Fibroblast of lung (primary cell): ENCODE results near the gene TPM4. TPM values are rescaled to one million over a fixed set of nuclear protein-coding genes. Genes with fewer than 3 reads are reported as not detected.
"Not testable (repeated sequence)": the region's sequence is repeated elsewhere in the genome, so short reads cannot be mapped to it uniquely, and the experiment has no call there.

Experiments
- DNase-seq, 2 donors: peaks; one replicate each; pipeline versions ENCODE4 v3.0.0 to v3.0.0-alpha.2; 2010; ENCODE audit warnings: low read depth in 2 of 2
- H2AFZ ChIP-seq: 2 replicates; pipeline ENCODE4 v1.5.1; 2012; ENCODE audit warnings: low read length, control low read depth, inconsistent platforms
- H3K27ac ChIP-seq: 2 replicates; pipeline ENCODE4 v1.5.1; 2011; ENCODE audit warnings: low read length, control low read depth; ENCODE audit not compliant: insufficient read depth
- H3K27me3 ChIP-seq: 2 replicates; pipeline ENCODE4 v1.5.1; 2011; ENCODE audit warnings: mild to moderate bottlenecking, low read length; ENCODE audit not compliant: control insufficient read depth, insufficient read depth
- H3K36me3 ChIP-seq: 2 replicates; pipeline ENCODE4 v1.5.1; 2011; ENCODE audit warnings: low read length; ENCODE audit not compliant: control insufficient read depth, insufficient read depth
- H3K4me1 ChIP-seq: 2 replicates; pipeline ENCODE4 v1.5.1; 2011; ENCODE audit warnings: low read length; ENCODE audit not compliant: control insufficient read depth, insufficient read depth; ENCODE audit errors: extremely low read depth
- H3K4me2 ChIP-seq: 2 replicates; pipeline ENCODE4 v1.5.1; 2011; ENCODE audit warnings: low read length, control low read depth; ENCODE audit not compliant: insufficient read depth; ENCODE audit errors: extremely low read depth
- H3K4me3 ChIP-seq, 4 experiments: fragments of 200-600 bp in 1 of 4; sonication (generic) in 1 of 4; replicated peaks in 1 of 4; 2 replicates each; pipeline ENCODE4 v1.5.1; 2011 to 2016; ENCODE audit warnings: low read length in 4 of 4, low read depth in 3 of 4, mild to moderate bottlenecking in 3 of 4, control low read depth in 2 of 4, inconsistent platforms in 1 of 4, mixed read lengths in 1 of 4; ENCODE audit not compliant: insufficient read depth in 1 of 4; ENCODE audit errors: control extremely low read depth in 1 of 4
- H3K79me2 ChIP-seq: 2 replicates; pipeline ENCODE4 v1.5.1; 2012; ENCODE audit warnings: mild to moderate bottlenecking, low read length, inconsistent platforms; ENCODE audit not compliant: control insufficient read depth, insufficient read depth
- H3K9ac ChIP-seq: 2 replicates; pipeline ENCODE4 v1.5.1; 2011; ENCODE audit warnings: mild to moderate bottlenecking, low read length, control low read depth; ENCODE audit not compliant: insufficient read depth
- H3K9me3 ChIP-seq: 2 replicates; pipeline ENCODE4 v1.5.1; 2012; ENCODE audit warnings: low read depth, low read length; ENCODE audit not compliant: control insufficient read depth, insufficient read depth
- H4K20me1 ChIP-seq: 2 replicates; pipeline ENCODE4 v1.5.1; 2011; ENCODE audit warnings: low read length; ENCODE audit not compliant: control insufficient read depth, insufficient read depth; ENCODE audit errors: extremely low read depth
- EZH2 ChIP-seq: IDR thresholded peaks from 2 replicates; pipeline ENCODE4 v1.5.1; 2012; ENCODE audit warnings: low read length, control low read depth, mild to moderate bottlenecking; ENCODE audit errors: missing control alignments
- polyA minus RNA-seq: library from RNA; depleted of rRNA, polyadenylated mRNA; stranded (reverse); fragments of >200 nt; gene quantifications from 2 replicates; pipeline ENCODE4 v1.2.3, GENCODE V29; 2011; ENCODE audit warnings: low replicate concordance
- polyA plus RNA-seq, 2 donors: library from polyadenylated mRNA; depleted of rRNA in 1 of 2; stranded (reverse) in 1 of 2; unstranded in 1 of 2; fragments of >200 nt; gene quantifications; 2 replicates each; pipeline ENCODE4 v1.2.1, GENCODE V29; 2011 to 2012; ENCODE audit warnings: missing spikeins in 1 of 2
- total RNA-seq: library from RNA; depleted of rRNA; stranded (reverse); fragments of >200 nt; gene quantifications from 2 replicates; pipeline ENCODE4 v1.2.1, GENCODE V29; 2014
- TF ChIP-seq, protein P1 (sequence below), 2 donors: IDR thresholded peaks in 1 of 2; conservative IDR thresholded peaks in 1 of 2; 1 replicate in 1 of 2; 2 replicates in 1 of 2; pipeline ENCODE4 v1.5.1; 2011 to 2012; ENCODE audit warnings: low read length in 2 of 2, control low read depth in 1 of 2, inconsistent platforms in 1 of 2, low read depth in 1 of 2, mild to moderate bottlenecking in 1 of 2

The TPM4 gene
- total RNA-seq (720 and 822 TPM in 2 replicates), polyA plus RNA-seq (1,637 and 2,577 TPM in 2 replicates), polyA minus RNA-seq (192 and 286 TPM in 2 replicates)
- 1,306 and 1,822 TPM in 2 replicates for polyA plus RNA-seq (2012)

DNA sequence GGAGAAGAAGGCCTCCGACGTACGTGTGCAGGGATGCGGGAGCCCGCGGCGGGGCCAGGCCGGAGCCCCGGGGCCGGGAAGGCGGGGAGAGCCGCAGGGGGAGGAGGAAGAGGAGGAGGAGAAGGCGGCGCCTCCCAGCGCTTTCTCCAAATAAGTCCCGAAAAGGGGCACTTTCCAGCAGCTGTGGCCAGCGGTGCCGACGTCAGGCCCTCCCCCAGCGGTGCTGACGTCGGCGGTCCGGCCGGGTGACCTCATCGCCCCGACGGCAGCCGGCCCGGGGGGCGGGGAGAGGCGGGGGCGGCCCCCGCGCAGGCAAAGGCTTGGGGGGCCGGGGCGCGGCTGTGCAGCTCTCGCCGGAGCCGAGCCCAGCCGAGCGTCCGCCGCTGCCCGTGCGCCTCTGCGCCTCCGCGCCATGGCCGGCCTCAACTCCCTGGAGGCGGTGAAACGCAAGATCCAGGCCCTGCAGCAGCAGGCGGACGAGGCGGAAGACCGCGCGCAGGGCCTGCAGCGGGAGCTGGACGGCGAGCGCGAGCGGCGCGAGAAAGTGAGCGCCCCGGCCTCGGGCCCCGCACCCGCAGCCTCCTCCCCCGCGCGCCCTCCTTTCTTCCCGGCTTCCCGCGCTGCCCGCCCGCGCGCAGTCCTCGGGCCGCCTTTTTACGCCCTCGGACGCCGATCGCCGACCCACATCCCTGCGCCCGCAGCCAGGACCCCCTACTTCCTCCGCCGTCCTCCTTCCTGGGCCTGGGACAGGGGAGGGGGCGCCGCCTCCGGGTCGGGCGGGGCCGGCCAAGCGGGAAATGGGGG, at the start of gene TPM4:
TSS of gene TPM4 (plus strand) at position 342 of the 804 bp plus-strand sequence. CDS start at position 413, 71 bp downstream.
- Histone ChIP-seq H3K9me3 (no peaks in the 10 kb centered on the region), H3K79me2 (peaks cover 52% of the 10 kb centered on the region), H3K4me1 (peaks cover 12% of the 10 kb centered on the region), H3K27ac (peak within 1 kb of the TSS; percentile 98), H3K36me3 (peaks cover 12% of the 10 kb centered on the region), H3K9ac (peak within 1 kb of the TSS; percentile 96), H2AFZ (no peak within 1 kb of the TSS), H4K20me1 (peaks cover 2% of the 10 kb centered on the region), H3K4me3 (peak within 1 kb of the TSS; percentile 70 to 98 (median 94)), H3K27me3 (no peaks in the 10 kb centered on the region), H3K4me2 (peak within 1 kb of the TSS; percentile 89)
- TF ChIP-seq, protein P1, sequence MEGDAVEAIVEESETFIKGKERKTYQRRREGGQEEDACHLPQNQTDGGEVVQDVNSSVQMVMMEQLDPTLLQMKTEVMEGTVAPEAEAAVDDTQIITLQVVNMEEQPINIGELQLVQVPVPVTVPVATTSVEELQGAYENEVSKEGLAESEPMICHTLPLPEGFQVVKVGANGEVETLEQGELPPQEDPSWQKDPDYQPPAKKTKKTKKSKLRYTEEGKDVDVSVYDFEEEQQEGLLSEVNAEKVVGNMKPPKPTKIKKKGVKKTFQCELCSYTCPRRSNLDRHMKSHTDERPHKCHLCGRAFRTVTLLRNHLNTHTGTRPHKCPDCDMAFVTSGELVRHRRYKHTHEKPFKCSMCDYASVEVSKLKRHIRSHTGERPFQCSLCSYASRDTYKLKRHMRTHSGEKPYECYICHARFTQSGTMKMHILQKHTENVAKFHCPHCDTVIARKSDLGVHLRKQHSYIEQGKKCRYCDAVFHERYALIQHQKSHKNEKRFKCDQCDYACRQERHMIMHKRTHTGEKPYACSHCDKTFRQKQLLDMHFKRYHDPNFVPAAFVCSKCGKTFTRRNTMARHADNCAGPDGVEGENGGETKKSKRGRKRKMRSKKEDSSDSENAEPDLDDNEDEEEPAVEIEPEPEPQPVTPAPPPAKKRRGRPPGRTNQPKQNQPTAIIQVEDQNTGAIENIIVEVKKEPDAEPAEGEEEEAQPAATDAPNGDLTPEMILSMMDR (conservative IDR thresholded peaks at IDR 0.05 in 1 of 2, IDR thresholded peaks at IDR 0.05 in 1 of 2; ENCODE audit: low read depth in 1 of 2, low read length in 2 of 2) = no peak
- TF ChIP-seq EZH2 = no peak
- peak; percentile 94 to 98 for DNase-seq

DNA sequence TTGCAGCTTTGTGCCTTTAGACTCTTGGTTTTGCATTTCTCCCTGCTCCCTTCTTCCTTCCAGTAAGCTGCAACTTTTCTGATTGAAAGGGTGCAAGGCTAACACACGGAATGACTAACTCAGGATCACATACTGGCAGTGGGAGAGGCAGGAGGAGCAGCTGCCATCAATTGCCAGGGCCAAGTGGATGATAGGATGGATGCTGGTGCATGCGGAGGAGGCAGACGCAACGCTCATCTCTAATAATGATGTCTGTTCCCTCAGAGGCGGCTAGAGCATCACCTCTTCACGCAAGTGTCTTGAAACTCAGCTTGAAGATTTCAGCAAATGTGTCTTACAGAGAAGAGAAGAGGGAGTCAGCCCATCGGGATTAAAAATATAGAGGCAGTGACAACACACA, 49.5 kb upstream of the TPM4 start:
- DNase-seq = no peak
- no peak overlapping the region for H3K4me3 ChIP-seq
- no peak overlapping the region for H2AFZ ChIP-seq
- no peaks in the 10 kb centered on the region for H3K4me1 ChIP-seq
- no peak overlapping the region for H3K4me2 ChIP-seq
- H3K9me3 ChIP-seq = no peaks in the 10 kb centered on the region
- TF ChIP-seq, protein P1 (conservative IDR thresholded peaks at IDR 0.05 in 1 of 2, IDR thresholded peaks at IDR 0.05 in 1 of 2; ENCODE audit: low read depth in 1 of 2, low read length in 2 of 2) = no peak
- no peak for TF ChIP-seq EZH2
- no peaks in the 10 kb centered on the region for H3K27me3 ChIP-seq
- no peaks in the 10 kb centered on the region for H3K79me2 ChIP-seq
- no peak overlapping the region for H3K27ac ChIP-seq
- no peaks in the 10 kb centered on the region for H4K20me1 ChIP-seq
- H3K36me3 ChIP-seq = no peaks in the 10 kb centered on the region
- no peak overlapping the region for H3K9ac ChIP-seq

DNA sequence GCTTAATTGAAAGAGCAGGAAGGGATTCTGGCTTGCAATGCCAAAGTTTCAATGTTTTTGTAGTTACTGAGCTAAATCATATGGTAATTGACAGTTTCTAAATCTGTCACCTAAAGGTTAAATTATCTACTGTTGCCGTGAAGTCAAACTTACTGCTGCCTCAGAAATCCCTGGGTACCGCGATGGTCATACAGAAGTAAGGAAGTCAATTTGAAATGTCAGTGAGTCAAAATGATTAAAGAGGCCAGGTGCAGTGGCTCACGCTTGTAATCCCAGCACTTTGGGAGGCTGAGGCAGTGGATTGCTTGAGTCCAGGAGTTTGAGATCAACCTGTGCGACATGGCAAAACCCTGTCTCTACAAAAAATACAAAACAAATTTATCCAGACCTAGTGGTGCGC, 48.8 kb upstream of the TPM4 start:
- H3K27ac ChIP-seq = no peak overlapping the region
- H3K4me2 ChIP-seq = no peak overlapping the region
- no peaks in the 10 kb centered on the region for H3K4me1 ChIP-seq
- TF ChIP-seq, protein P1 (conservative IDR thresholded peaks at IDR 0.05 in 1 of 2, IDR thresholded peaks at IDR 0.05 in 1 of 2; ENCODE audit: low read depth in 1 of 2, low read length in 2 of 2) = no peak
- TF ChIP-seq EZH2 = no peak
- H2AFZ ChIP-seq = no peak overlapping the region
- H3K4me3 ChIP-seq = no peak overlapping the region
- H3K27me3 ChIP-seq = no peaks in the 10 kb centered on the region
- no peaks in the 10 kb centered on the region for H3K36me3 ChIP-seq
- H3K9ac ChIP-seq = no peak overlapping the region
- H4K20me1 ChIP-seq = no peaks in the 10 kb centered on the region
- no peak for DNase-seq
- H3K9me3 ChIP-seq = no peaks in the 10 kb centered on the region
- no peaks in the 10 kb centered on the region for H3K79me2 ChIP-seq

DNA sequence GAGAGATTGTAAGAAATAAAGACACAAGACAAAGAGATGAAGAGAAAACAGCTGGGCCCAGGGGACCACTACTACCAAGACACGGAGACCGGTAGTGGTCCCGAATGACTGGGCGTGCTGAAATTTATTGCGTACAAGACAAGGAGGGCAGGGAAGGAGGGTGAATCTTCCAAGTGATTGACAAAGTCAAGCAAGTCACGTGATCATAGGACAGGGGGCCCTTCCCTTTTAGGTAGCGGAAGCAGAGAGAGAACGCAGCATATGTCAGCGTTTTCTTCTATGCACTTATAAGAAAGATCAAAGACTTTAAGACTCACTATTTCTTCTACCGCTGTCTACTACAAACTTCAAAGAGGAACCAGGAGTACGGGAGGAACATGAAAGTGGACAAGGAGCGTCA, 46.1 kb upstream of the TPM4 start:
- H3K27ac ChIP-seq, H3K4me3 ChIP-seq, H3K27me3 ChIP-seq, H3K9ac ChIP-seq, H4K20me1 ChIP-seq, H3K9me3 ChIP-seq, H3K79me2 ChIP-seq, H3K4me2 ChIP-seq, H3K36me3 ChIP-seq, H3K4me1 ChIP-seq, H2AFZ ChIP-seq, DNase-seq: not testable (repeated sequence)
